GDM1 (cell line): ENCODE results near the gene SLC25A11.
"Not testable (repeated sequence)": the region's sequence is repeated elsewhere in the genome, so short reads cannot be mapped to it uniquely, and the experiment has no call there.

Experiments used
- DNase-seq: peaks from one replicate; lab custom pipeline; 2025; lab: John Stamatoyannopoulos, UW

Gene SLC25A11

DNA sequence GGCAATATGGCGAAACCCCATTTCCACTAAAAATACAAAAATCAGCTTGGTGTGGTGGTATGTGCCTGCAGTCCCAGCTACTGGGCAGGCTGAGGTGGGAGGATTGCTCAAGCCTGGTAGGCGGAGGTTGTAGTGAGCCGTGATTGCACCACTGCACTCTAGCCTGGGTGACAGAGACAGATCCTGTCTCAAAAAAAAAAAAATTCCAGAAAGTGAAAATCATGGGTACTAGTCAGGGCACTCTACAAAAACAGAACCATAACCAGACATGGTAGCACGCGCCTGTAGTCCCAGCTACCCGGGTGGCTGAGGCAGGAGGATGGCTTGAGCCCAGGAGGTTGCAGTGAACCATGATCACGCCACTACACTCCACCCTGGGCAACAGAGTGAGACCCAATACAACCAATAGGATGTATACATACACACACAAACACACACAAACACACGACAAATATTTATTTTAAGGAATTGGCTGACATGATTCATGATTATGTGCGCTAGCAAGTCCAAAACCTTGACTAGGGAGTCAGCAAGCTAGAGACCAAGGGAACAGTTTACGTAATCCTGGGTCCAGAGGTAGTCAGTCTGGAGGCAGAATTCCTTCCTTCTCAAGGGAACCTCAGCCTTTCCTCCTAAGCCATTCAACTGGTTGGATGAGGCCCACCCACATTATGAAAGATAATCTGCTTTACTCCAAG, 19.3 kb downstream of the SLC25A11 start:
- DNase-seq: no peak

GRCh38 chr17:4919511-4920047, 20.3 kb downstream of the SLC25A11 start:
- no peak for DNase-seq

- DNase-seq: not testable (repeated sequence)
These were observed 25.3 kb downstream of the SLC25A11 start for GRCh38 chr17:4914551-4914950.

DNA sequence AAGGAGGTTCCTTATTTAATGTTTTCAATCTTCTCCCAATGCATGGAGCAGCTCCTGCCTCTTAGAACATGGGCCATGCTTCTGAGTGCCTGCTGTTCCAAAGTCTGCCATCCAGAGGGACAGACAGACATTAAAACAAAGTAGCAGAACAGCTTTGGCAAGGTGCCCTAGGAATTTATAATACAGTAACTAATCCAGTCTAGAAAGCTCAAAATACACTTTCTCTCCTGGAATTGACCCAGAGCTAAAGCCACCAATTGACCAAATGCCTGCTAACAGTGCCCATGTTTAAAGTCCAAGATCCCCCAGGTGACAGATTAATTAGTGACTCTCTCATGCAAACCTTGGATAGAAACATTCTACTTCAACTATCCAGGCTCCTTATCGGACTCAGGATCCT, 25.9 kb downstream of the SLC25A11 start:
- no peak for DNase-seq

GRCh38 chr17:4908711-4909496, 30.9 kb downstream of the SLC25A11 start:
- DNase-seq: peak; percentile 86

- no peak for DNase-seq
These were observed 31.5 kb downstream of the SLC25A11 start for GRCh38 chr17:4908301-4908700.

DNA sequence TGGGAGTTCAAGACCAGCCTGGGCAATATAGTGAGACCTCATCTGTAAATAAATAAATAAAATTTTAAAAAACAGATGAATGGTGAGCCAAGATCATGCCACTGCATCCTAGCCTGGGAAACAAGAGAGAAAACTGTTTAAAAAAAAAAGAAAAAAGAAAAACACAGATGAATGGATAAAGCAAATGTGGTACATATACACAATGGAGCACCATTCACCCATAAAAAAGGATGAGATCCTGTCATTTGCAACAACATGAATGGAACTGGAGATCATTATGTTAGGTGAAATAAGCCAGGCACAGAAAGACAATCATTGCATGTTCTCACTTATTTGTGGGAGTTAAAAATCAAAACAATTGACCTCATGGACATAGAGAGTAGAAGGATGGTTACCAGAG, 33.2 kb downstream of the SLC25A11 start:
- not testable (repeated sequence) for DNase-seq

GRCh38 chr17:4903051-4903818, 36.6 kb downstream of the SLC25A11 start, which contains the start of gene CHRNE:
Gene CHRNE (minus strand): TSS chr17:4903098. CDS start chr17:4903063, 35 bp downstream.
- peak; percentile 43 for DNase-seq

- DNase-seq: no peak
These were observed 37.3 kb downstream of the SLC25A11 start for GRCh38 chr17:4902540-4902939.

- DNase-seq: no peak
These were observed 38.0 kb downstream of the SLC25A11 start for GRCh38 chr17:4901648-4902344.

DNA sequence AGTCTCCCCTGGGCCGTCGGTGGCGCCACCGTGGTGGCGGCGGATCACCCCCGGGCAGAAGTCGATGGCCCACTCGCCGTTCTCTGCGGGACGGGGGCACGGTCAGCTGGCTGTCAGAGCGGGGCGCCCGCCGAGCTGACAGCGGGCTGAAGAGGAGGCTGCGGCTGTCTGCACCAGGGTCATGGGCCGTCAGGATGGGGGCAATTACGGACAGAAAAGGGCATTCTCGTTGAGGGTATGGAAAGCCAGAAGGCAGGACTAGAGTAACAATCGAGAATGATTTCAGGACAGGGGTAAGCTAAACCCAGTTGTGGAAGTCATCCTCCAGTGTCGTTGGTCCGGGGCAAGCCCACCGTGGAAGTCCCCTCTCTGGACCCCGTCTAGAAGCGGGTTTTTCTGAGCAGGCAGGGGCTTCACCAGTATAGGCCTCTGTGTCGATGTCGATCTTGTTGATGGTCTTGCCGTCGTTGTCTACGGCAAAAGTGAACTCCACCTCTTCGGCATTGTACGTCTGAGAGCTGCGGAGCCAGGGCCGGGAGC, 38.7 kb downstream of the SLC25A11 start:
- no peak for DNase-seq

DNA sequence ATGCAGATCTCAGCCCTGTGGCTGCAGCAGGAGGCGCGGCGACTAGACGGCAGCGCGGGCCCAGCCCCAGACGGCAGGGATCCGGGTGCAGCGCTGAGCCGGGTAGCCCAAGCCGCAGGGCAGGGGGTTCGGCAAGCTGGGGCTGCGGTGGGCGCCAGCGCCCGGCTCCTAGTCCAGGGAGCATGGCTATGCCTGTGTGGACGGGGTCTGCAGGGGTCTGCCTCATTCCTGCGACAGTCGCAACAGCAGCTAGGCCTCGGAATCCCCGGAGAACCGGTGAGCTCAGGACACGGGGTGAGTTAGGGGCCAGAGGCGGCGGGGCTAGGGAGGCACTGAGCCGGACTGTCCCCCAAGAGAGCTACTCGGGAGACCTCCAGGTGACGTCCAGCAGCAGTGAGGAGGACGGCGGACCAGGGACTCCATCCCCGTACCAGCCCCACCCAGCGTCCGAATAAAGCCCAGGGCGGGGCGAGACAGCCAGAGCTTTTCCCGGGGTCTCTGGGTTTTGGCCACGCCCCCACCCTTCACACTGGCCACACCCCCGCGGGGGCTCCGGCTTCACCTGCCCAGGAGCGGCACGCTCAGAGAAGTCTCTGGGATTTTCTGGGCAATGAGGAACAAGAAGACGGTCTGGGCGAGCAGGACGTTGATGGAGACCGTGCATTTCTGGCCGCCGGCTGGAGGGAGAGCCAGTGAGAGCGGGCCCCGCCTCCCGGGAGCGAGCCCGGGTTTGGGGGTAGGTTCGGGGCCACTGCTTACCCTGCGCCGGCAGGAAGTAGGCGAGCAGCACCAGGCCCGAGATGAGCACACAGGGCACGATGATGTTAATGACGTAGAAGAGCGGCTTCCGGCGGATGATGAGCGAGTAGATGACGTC, 39.4 kb downstream of the SLC25A11 start:
- DNase-seq: no peak

DNA sequence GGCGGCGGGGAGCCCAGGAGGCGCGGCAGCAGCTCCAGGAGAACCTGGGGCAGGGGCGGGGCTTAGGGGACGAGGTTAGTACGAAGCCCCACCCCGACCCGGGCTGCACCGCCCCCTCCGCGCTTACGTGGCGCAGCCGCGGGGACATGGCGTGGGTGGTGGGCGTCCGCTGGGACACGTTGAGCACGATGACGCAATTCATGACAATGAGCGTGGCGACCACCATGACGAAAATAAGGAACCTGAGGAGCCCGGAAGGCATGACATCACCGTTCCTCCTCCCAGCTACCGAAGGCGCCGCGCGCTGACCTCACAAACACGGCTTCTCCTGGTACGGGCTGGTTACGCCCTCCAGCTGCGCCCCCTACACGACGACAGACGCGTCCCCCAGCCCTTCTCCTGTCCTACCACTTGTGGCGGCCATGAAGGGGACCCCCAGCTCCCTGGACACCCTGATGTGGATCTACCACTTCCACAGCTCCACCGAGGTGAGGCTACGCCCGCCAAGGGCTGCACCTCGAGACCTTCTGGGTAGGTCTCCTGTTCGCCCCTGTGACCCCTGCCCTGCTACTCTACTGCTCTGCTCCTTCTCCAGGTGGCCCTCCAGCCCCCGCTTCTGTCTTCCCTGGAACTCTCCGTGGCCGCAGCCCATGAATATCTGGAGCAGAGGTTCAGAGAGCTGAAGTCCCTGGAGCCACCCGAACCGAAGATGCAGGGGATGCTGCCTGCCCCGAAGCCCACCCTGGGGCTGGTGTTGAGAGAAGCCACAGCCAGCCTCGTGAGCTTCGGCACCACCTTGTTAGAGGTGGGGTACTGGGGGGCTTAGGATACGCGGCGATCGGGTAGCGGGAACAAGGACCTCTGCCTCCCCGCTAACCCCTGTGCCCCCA, 40.3 kb downstream of the SLC25A11 start, which contains the start of gene C17orf107:
Gene C17orf107, plus strand, starts transcription at position 196 of the 890 bp plus-strand sequence. Its CDS starts 227 bp downstream, at position 423.
- no peak for DNase-seq

- DNase-seq: no peak
These were observed 40.9 kb downstream of the SLC25A11 start for GRCh38 chr17:4898927-4899326.

GRCh38 chr17:4898351-4898750, 41.5 kb downstream of the SLC25A11 start:
- no peak for DNase-seq

DNA sequence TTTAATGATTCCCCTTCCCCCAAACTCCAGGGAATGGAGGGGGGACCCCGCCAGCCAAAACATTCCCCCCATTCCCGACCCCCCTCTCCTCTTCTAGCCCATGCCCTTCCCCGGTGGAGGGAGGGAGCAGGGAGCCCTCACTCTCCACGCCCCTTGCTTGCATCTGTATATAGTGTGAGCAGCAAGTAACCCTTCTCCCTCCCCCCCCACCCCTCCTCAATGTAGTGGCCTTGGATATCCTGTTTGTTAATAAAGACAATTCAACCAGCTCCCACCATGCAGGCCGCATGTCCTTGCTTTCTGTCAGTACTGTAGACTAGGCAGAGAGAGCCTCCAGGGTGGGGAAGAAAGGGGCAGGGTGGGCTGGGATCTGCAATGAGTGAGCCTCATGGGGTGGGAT, 42.1 kb downstream of the SLC25A11 start:
- no peak for DNase-seq

DNA sequence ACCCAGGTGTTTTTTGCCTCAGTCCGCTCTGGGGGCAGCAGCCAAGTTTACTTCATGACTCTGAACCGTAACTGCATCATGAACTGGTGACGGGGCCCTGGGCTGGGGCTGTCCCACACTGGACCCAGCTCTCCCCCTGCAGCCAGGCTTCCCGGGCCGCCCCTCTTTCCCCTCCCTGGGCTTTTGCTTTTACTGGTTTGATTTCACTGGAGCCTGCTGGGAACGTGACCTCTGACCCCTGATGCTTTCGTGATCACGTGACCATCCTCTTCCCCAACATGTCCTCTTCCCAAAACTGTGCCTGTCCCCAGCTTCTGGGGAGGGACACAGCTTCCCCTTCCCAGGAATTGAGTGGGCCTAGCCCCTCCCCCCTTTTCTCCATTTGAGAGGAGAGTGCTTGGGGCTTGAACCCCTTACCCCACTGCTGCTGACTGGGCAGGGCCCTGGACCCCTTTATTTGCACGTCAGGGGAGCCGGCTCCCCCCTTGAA, 42.6 kb downstream of the SLC25A11 start:
- no peak for DNase-seq

GRCh38 chr17:4896332-4897197, 43.3 kb downstream of the SLC25A11 start:
- no peak for DNase-seq
